Uterus (tissue), 4 donors: ENCODE results near the gene MMUT. TPM values are rescaled to one million over a fixed set of nuclear protein-coding genes. Genes with fewer than 3 reads are reported as not detected.

Experiments used
- DNase-seq, 2 donors: peaks; one replicate each; pipeline ENCODE4 v3.0.0-alpha.2; 2019 to 2020
- H3K27ac ChIP-seq, 2 donors: fragments of 200-600 bp; sonication (generic); 1 replicate in 1 of 2; 2 replicates in 1 of 2; pipeline ENCODE4 v1.5.1; 2016 to 2018
- H3K27me3 ChIP-seq, 2 donors: fragments of 200-600 bp; sonication (generic); one replicate each; pipeline ENCODE4 v1.5.1; 2018 to 2019; ENCODE audit warnings: control low read depth in 1 of 2
- H3K36me3 ChIP-seq, 2 donors: fragments of 200-600 bp; sonication (generic); one replicate each; pipeline ENCODE4 v1.5.1; 2019; ENCODE audit warnings: control low read depth in 1 of 2
- H3K4me1 ChIP-seq, 2 donors: fragments of 200-600 bp; sonication (generic); one replicate each; pipeline ENCODE4 v1.5.1; 2018 to 2019; ENCODE audit warnings: control low read depth in 1 of 2
- H3K4me3 ChIP-seq, 2 donors: fragments of 200-600 bp; sonication (generic); 1 replicate in 1 of 2; 2 replicates in 1 of 2; pipeline ENCODE4 v1.5.1; 2018 to 2019; ENCODE audit warnings: mild to moderate bottlenecking in 1 of 2
- H3K9me3 ChIP-seq, 2 donors: fragments of 200-600 bp; sonication (generic); one replicate each; pipeline ENCODE4 v1.5.1; 2019; ENCODE audit warnings: control low read depth in 1 of 2
- POLR2A ChIP-seq, 2 donors: fragments of 450-650 bp; IDR thresholded peaks; one replicate each; pipeline ENCODE4 v1.6.1; 2016; ENCODE audit warnings: antibody characterized with exemption in 2 of 2, mild to moderate bottlenecking in 1 of 2, moderate library complexity in 1 of 2
- intact Hi-C: fragments of 100-400 bp; cut with DNase I; formaldehyde crosslinking; loops from one replicate; pipeline ENCODE4 v1.15.1; 2023; ENCODE audit warnings: low total_unique reads
- total RNA-seq, 4 donors: library from RNA; depleted of rRNA in 3 of 4; stranded (reverse); fragments of >200 nt in 3 of 4; gene quantifications; one replicate each; pipeline versions ENCODE4 v1.1.0 to v1.2.4, GENCODE V29; 2014 to 2023
- TF ChIP-seq, protein P1 (sequence below), 4 experiments: fragments of 200-600 bp in 2 of 4; fragments of 450-650 bp in 2 of 4; sonication (generic) in 2 of 4; IDR thresholded peaks; one replicate each; pipeline ENCODE4 v1.5.1; 2016 to 2019; ENCODE audit warnings: antibody characterized with exemption in 4 of 4, mild to moderate bottlenecking in 2 of 4, moderate library complexity in 1 of 4
- donor health status: DM: yes; HTN: yes; CAD: no.

Gene MMUT
- total RNA-seq, 4 donors from 2014 or later = 4.1 to 31.4 (median 19.8) TPM

DNA sequence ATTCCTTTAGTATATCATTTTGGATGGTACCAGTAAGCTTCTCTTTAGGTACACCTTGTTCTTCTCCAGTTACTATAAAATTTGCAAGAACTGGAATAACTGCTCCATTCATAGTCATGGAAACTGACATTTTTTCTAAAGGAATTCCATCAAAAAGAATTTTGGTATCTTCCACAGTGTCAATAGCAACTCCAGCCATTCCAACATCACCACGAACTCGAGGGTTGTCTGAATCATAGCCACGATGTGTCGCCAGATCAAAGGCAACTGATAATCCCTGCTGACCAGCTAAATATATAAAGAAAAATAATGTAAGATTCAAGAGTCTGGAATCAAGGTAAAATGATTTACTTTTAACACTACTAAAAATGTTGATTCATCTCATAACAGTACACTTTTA, 5.3 kb downstream of the MMUT start:
- Histone ChIP-seq H3K4me1 (peaks cover 0 to 8% of the 10 kb centered on the region in 2 donors), H3K27ac (no peak overlapping the region)
- intact Hi-C loops = no loop called here

DNA sequence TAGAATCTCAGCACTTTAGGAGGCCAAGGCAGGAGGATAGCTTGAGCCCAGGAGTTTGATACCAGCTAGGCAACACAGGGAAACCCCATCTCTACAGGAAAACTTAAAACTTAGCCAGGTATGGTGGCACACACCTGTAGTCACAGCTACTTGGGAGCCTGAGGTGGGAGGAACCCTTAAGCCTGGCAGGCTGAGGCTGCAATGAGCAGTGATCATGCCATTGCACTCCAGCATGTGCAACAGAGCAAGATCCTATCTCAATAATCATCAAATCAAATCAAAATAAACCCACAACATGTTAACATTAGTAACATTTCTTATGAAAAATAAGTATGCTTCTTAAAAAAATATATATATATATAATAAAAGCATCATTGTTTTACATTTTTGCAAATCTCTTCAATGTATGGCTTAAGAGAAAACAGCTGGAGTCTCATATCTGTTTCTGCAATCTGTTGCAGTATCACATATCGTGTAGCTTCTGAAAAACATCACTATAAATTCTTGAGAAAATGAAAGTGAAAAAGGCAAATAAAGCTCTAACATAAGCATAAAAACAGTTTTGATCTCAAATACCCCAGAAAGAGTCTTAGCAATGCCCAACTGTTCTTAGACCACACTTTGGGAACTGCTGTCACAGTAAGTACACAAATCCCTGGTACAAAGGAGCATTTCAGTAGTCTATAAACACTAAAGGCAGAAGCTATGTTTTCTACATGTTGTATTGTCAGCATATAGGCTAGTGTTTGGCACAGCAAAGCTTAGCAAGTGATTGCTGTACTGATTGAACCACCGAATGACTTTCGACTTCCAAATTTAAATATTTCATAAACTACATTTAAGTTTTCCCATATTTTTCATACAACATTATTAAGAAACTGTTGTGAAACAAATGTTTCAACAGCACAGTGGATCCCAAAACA, 8.0 kb downstream of the MMUT start:
- no peak overlapping the region for H3K27ac ChIP-seq
- no peaks in the 10 kb centered on the region for H3K36me3 ChIP-seq
- H3K4me1 ChIP-seq = no peaks in the 10 kb centered on the region
- no peak for DNase-seq
- H3K4me3 ChIP-seq = no peak overlapping the region
- H3K27me3 ChIP-seq = no peaks in the 10 kb centered on the region
- TF ChIP-seq POLR2A (IDR thresholded peaks at IDR 0.05) = no peak
- TF ChIP-seq, protein P1, sequence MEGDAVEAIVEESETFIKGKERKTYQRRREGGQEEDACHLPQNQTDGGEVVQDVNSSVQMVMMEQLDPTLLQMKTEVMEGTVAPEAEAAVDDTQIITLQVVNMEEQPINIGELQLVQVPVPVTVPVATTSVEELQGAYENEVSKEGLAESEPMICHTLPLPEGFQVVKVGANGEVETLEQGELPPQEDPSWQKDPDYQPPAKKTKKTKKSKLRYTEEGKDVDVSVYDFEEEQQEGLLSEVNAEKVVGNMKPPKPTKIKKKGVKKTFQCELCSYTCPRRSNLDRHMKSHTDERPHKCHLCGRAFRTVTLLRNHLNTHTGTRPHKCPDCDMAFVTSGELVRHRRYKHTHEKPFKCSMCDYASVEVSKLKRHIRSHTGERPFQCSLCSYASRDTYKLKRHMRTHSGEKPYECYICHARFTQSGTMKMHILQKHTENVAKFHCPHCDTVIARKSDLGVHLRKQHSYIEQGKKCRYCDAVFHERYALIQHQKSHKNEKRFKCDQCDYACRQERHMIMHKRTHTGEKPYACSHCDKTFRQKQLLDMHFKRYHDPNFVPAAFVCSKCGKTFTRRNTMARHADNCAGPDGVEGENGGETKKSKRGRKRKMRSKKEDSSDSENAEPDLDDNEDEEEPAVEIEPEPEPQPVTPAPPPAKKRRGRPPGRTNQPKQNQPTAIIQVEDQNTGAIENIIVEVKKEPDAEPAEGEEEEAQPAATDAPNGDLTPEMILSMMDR (IDR thresholded peaks at IDR 0.05) = no peak
- intact Hi-C loops = no loop called here
- no peaks in the 10 kb centered on the region for H3K9me3 ChIP-seq

More for the DNA sequence above, 5.3 kb downstream of the MMUT start:
- Histone ChIP-seq H3K27me3 (no peaks in the 10 kb centered on the region), H3K36me3 (no peaks in the 10 kb centered on the region), H3K4me3 (no peak overlapping the region), H3K9me3 (no peaks in the 10 kb centered on the region)
- TF ChIP-seq POLR2A (IDR thresholded peaks at IDR 0.05) = no peak
- TF ChIP-seq, protein P1 (IDR thresholded peaks at IDR 0.05) = no peak
- DNase-seq = no peak

DNA sequence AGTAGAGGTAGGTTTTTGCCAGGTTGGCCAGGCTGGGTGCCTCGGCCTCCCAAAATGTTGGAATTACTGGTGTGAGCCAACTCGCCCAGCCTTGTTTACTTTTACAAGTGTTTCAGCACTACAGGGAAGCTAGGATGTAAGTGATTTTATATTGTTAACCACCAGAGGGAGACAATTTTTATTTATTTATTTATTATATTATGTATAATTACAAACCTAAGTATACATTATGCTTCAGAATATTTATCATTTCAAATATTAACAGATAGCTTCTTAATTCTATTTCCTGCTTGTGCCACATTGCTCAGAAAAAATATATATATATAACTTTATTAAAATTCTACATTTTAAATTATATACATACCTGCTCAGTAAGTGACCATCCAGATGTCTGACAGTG, 9.8 kb downstream of the MMUT start:
- no peaks in the 10 kb centered on the region for H3K4me1 ChIP-seq
- intact Hi-C loops = no loop called here
- no peaks in the 10 kb centered on the region for H3K9me3 ChIP-seq
- no peak overlapping the region for H3K4me3 ChIP-seq
- H3K36me3 ChIP-seq = no peaks in the 10 kb centered on the region
- H3K27me3 ChIP-seq = no peaks in the 10 kb centered on the region
- no peak overlapping the region for H3K27ac ChIP-seq
- no peak for DNase-seq
- TF ChIP-seq POLR2A (IDR thresholded peaks at IDR 0.05) = no peak
- TF ChIP-seq, protein P1 (IDR thresholded peaks at IDR 0.05) = no peak

- Histone ChIP-seq H3K27me3 (no peaks in the 10 kb centered on the region), H3K9me3 (no peaks in the 10 kb centered on the region), H3K27ac (no peak overlapping the region), H3K4me3 (no peak overlapping the region), H3K4me1 (no peaks in the 10 kb centered on the region), H3K36me3 (no peaks in the 10 kb centered on the region)
- intact Hi-C loops = no loop called here
- no peak for DNase-seq
- no peak for TF ChIP-seq POLR2A (IDR thresholded peaks at IDR 0.05)
- TF ChIP-seq, protein P1 (IDR thresholded peaks at IDR 0.05) = no peak
These were observed 32.2 kb downstream of the MMUT start for GRCh38 chr6:49430866-49431265.

DNA sequence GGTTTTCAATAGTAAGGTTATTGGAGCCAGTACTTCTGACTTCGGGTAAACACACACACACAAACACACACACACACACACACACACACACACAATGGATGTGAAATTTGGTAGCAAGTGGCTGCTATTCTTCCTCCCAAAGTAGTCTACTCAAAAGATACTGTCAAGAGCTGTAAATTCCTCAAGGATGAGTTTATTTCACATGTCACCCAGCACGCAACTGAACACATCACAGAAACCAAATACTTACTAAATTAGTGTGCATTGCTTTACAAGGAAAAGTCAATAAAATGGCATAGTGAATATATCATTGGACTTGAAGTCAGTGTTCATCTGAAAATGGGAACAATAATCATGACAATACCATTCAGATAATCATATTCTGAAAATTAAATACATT, 32.9 kb downstream of the MMUT start:
- no peaks in the 10 kb centered on the region for H3K4me1 ChIP-seq
- TF ChIP-seq, protein P1 (IDR thresholded peaks at IDR 0.05) = no peak
- no peak for TF ChIP-seq POLR2A (IDR thresholded peaks at IDR 0.05)
- intact Hi-C loops = no loop called here
- H3K36me3 ChIP-seq = no peaks in the 10 kb centered on the region
- DNase-seq = no peak
- H3K27me3 ChIP-seq = no peaks in the 10 kb centered on the region
- H3K27ac ChIP-seq = no peak overlapping the region
- H3K4me3 ChIP-seq = no peak overlapping the region
- H3K9me3 ChIP-seq = no peaks in the 10 kb centered on the region
